ENCODE measurements around the gene RNF8. TPM values are rescaled to one million over a fixed set of nuclear protein-coding genes. Genes with fewer than 3 reads are reported as not detected.
A peak's percentile ranks its signal among the peaks of the same experiment; 100 is the strongest.
"Not testable (repeated sequence)": the region's sequence is repeated elsewhere in the genome, so short reads cannot be mapped to it uniquely, and the experiment has no call there.

Gene RNF8
- total RNA-seq, 2 experiments from 2014 or later: 24.3 to 25.6 TPM

- no peaks in the 10 kb centered on the region for H3K27me3 Mint-ChIP-seq
- peaks cover 11% of the 10 kb centered on the region for H3K36me3 Mint-ChIP-seq
- intact Hi-C loops (cut with micrococcal nuclease): loop anchor here (1.0 to 2.0 kb wide), 2 partner anchors 240 to 368 kb away; no protein-coding TSS in a partner anchor
- DNase-seq: peak; percentile 67
- CTCF ChIA-PET: interaction anchor here (0.7 to 2.7 kb wide), 10 partner anchors 11 to 368 kb away, joined by 3 to 31 read pairs (median 4); no protein-coding TSS in a partner anchor
- peaks cover 22% of the 10 kb centered on the region for H3K4me1 Mint-ChIP-seq (ENCODE audit: low read depth)
- H3K4me3 Mint-ChIP-seq: no peak overlapping the region
- no peak overlapping the region for H3K27ac Mint-ChIP-seq
- POLR2A ChIA-PET: no interaction called here
- no peaks in the 10 kb centered on the region for H3K9me3 Mint-ChIP-seq
These were observed 29.4 kb upstream of the RNF8 start for GRCh38 chr6:37324131-37325033.

DNA sequence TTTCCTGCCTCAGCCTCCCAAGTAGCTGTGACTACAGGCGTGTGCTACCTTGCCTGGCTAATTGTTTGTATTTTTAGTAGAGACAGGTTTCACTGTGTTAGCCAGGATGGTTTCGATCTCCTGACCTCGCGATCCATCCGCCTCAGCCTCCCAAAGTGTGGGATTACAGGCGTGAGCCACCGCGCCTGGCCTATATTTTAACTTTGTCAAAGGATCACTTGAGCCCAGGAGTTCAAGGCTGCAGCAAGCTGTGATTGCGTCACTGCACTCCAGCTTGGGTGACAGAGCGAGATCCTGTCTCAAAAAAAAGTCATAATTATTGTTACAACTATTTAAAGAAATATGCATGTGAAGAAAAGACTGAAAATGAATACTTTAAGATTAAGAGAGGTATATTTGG is 23.4 kb upstream of the RNF8 start:
- peaks cover 12% of the 10 kb centered on the region for H3K36me3 Mint-ChIP-seq
- intact Hi-C loops (cut with micrococcal nuclease); H3K9me3 Mint-ChIP-seq; H3K27ac Mint-ChIP-seq; CTCF ChIA-PET; DNase-seq; H3K27me3 Mint-ChIP-seq; H3K4me3 Mint-ChIP-seq: not testable (repeated sequence)
- POLR2A ChIA-PET: interaction anchor here (0.6 kb wide), 1 partner anchor 53 kb away, joined by 3 read pairs; no protein-coding TSS in a partner anchor
- H3K4me1 Mint-ChIP-seq (ENCODE audit: low read depth): peaks cover 13% of the 10 kb centered on the region

DNA sequence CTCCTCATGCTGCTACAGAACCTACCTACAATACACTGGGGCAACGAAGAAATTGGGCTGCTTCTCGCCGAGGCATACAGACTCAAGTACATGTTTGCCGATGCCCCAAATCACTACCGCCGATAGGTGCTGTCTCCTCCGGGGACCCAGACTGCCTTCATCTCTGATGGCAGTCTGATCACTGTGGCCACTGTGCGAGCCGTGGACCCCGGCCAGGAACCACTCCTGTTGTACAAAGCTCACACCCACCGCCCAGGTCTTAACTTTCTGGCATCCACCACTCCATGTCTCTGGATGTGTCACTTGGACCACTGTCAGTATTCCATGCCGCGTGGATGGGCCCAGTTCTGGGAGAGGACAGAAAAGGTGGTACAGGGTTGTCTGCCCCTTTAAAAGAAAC is 22.7 kb upstream of the RNF8 start:
- Mint-ChIP-seq H3K4me3 (no peak overlapping the region), H3K27ac (no peak overlapping the region), H3K4me1 (ENCODE audit: low read depth) (peaks cover 9% of the 10 kb centered on the region), H3K9me3 (no peaks in the 10 kb centered on the region), H3K27me3 (no peaks in the 10 kb centered on the region), H3K36me3 (peaks cover 11% of the 10 kb centered on the region)
- intact Hi-C loops (cut with micrococcal nuclease): no loop called here
- DNase-seq: no peak
- POLR2A ChIA-PET: no interaction called here
- CTCF ChIA-PET: no interaction called here

DNA sequence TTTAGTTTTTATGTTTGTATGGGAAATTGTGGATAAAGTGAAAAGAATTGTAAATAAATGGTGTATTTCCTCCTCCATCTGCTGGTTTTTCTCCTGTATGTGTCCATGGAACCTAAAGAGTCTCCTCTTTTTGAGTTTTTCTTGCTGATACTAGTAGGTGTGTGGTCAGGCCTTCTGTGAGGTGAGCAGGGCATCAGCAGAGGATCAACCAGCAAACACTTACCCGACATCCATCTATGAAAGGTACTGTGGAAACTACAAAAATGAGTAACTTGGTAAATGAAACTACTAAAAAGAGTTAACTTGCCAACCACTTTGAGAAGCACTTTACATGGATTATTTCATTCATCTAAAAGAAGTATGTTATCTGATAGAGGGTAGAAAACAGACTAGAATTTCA is 20.9 kb upstream of the RNF8 start:
- DNase-seq: no peak
- H3K4me3 Mint-ChIP-seq: no peak overlapping the region
- peaks cover 11% of the 10 kb centered on the region for H3K36me3 Mint-ChIP-seq
- ChIA-PET POLR2A (no interaction called here), CTCF (no interaction called here)
- peaks cover 9% of the 10 kb centered on the region for H3K4me1 Mint-ChIP-seq (ENCODE audit: low read depth)
- no peaks in the 10 kb centered on the region for H3K9me3 Mint-ChIP-seq
- intact Hi-C loops (cut with micrococcal nuclease): no loop called here
- peak overlapping the region; percentile 4 for H3K27ac Mint-ChIP-seq
- no peaks in the 10 kb centered on the region for H3K27me3 Mint-ChIP-seq

DNA sequence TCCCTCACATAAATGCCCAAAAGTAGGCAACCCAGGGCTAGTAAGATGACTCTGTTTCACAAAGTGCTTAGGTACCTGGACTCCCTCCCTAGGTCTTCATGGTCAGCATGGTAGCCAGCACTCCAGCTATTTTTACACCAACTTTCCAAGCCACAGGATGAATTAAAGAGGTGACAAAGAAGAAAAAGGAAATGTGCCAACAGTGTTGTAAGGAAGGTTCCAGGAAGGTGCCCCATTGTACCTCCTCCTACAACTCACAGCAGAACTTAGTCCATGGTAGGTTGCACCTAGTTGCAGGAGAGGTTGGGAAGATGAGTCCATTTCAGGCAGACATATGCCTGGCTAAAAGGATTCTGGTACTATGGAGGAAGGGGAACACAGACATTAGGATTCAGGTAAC is 19.7 kb upstream of the RNF8 start:
- CTCF ChIA-PET: no interaction called here
- H3K27me3 Mint-ChIP-seq: no peaks in the 10 kb centered on the region
- intact Hi-C loops (cut with micrococcal nuclease): no loop called here
- peaks cover 11% of the 10 kb centered on the region for H3K36me3 Mint-ChIP-seq
- peaks cover 9% of the 10 kb centered on the region for H3K4me1 Mint-ChIP-seq (ENCODE audit: low read depth)
- H3K27ac Mint-ChIP-seq: no peak overlapping the region
- POLR2A ChIA-PET: no interaction called here
- no peak for DNase-seq
- no peak overlapping the region for H3K4me3 Mint-ChIP-seq
- H3K9me3 Mint-ChIP-seq: no peaks in the 10 kb centered on the region

DNA sequence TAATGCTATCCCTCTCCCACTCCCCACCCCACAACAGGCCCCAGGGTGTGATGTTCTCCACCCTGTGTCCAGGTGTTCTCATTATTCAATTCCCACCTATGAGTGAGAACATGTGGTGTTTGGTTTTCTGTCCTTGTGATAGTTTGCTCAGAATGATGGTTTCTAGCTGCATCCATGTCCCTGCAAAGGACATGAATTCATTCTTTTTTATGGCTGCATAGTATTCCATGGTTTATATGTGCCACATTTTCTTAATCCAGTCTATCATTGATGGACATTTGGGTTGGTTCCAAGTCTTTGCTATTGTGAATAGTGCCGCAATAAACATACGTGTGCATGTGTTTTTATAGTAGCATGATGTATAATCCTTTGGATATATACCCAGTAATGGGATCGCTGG is 15.5 kb upstream of the RNF8 start:
- intact Hi-C loops (cut with micrococcal nuclease); H3K9me3 Mint-ChIP-seq; H3K27ac Mint-ChIP-seq; H3K4me1 Mint-ChIP-seq (ENCODE audit: low read depth); POLR2A ChIA-PET; CTCF ChIA-PET; DNase-seq; H3K4me3 Mint-ChIP-seq; H3K27me3 Mint-ChIP-seq; H3K36me3 Mint-ChIP-seq: not testable (repeated sequence)

GRCh38 chr6:37338745-37339255 is 15.0 kb upstream of the RNF8 start:
- no peaks in the 10 kb centered on the region for H3K9me3 Mint-ChIP-seq
- H3K36me3 Mint-ChIP-seq: no peaks in the 10 kb centered on the region
- intact Hi-C loops (cut with micrococcal nuclease): no loop called here
- H3K27ac Mint-ChIP-seq: no peak overlapping the region
- POLR2A ChIA-PET: no interaction called here
- CTCF ChIA-PET: no interaction called here
- no peak overlapping the region for H3K4me3 Mint-ChIP-seq
- H3K27me3 Mint-ChIP-seq: peaks cover 4% of the 10 kb centered on the region
- DNase-seq: no peak
- H3K4me1 Mint-ChIP-seq (ENCODE audit: low read depth): no peaks in the 10 kb centered on the region

- peaks cover 9% of the 10 kb centered on the region for H3K27me3 Mint-ChIP-seq
- H3K4me3 Mint-ChIP-seq: no peak overlapping the region
- ChIA-PET CTCF (no interaction called here), POLR2A (no interaction called here)
- intact Hi-C loops (cut with micrococcal nuclease): no loop called here
- no peaks in the 10 kb centered on the region for H3K4me1 Mint-ChIP-seq (ENCODE audit: low read depth)
- DNase-seq: no peak
- H3K9me3 Mint-ChIP-seq: no peaks in the 10 kb centered on the region
- no peaks in the 10 kb centered on the region for H3K36me3 Mint-ChIP-seq
- no peak overlapping the region for H3K27ac Mint-ChIP-seq
These were observed 13.8 kb upstream of the RNF8 start for GRCh38 chr6:37339741-37340638.

- Mint-ChIP-seq H3K4me3 (no peak overlapping the region), H3K9me3 (no peaks in the 10 kb centered on the region), H3K36me3 (no peaks in the 10 kb centered on the region), H3K4me1 (ENCODE audit: low read depth) (no peaks in the 10 kb centered on the region), H3K27ac (no peak overlapping the region), H3K27me3 (peaks cover 9% of the 10 kb centered on the region)
- POLR2A ChIA-PET: no interaction called here
- DNase-seq: no peak
- intact Hi-C loops (cut with micrococcal nuclease): no loop called here
- CTCF ChIA-PET: no interaction called here
These were observed 13.2 kb upstream of the RNF8 start for GRCh38 chr6:37340639-37340943.

DNA sequence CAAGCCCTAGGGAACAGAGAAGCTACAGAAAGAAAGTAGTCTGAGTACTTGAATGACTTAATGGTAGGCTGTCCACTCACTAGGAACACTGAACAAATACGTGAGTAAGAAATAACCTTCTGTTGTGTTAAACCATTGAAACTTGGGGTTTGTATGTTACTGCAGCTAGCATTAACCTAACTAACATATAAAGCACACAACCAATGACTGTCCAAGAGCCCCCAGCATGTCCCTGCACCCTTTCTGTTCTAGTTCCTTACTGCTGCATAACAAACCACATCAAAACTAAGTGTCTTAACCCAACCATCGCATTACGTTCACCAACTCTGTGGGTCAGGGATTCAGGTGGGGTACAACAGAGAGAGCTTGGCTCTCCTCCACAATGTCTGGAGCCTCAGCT is 10.5 kb upstream of the RNF8 start:
- intact Hi-C loops (cut with micrococcal nuclease): no loop called here
- Mint-ChIP-seq H3K4me3 (no peak overlapping the region), H3K27me3 (peaks cover 9% of the 10 kb centered on the region), H3K9me3 (no peaks in the 10 kb centered on the region), H3K36me3 (no peaks in the 10 kb centered on the region), H3K27ac (no peak overlapping the region), H3K4me1 (ENCODE audit: low read depth) (no peaks in the 10 kb centered on the region)
- DNase-seq: no peak
- ChIA-PET POLR2A (no interaction called here), CTCF (interaction anchor here (2.0 kb wide), 1 partner anchor 18 kb away, joined by 5 read pairs; no protein-coding TSS in a partner anchor)

- intact Hi-C loops (cut with micrococcal nuclease): no loop called here
- no peak overlapping the region for H3K4me3 Mint-ChIP-seq
- ChIA-PET POLR2A (no interaction called here), CTCF (no interaction called here)
- H3K27me3 Mint-ChIP-seq: peaks cover 9% of the 10 kb centered on the region
- no peaks in the 10 kb centered on the region for H3K36me3 Mint-ChIP-seq
- no peaks in the 10 kb centered on the region for H3K4me1 Mint-ChIP-seq (ENCODE audit: low read depth)
- no peak overlapping the region for H3K27ac Mint-ChIP-seq
- no peak for DNase-seq
- no peaks in the 10 kb centered on the region for H3K9me3 Mint-ChIP-seq
These were observed 9.5 kb upstream of the RNF8 start for GRCh38 chr6:37344308-37344707.

DNA sequence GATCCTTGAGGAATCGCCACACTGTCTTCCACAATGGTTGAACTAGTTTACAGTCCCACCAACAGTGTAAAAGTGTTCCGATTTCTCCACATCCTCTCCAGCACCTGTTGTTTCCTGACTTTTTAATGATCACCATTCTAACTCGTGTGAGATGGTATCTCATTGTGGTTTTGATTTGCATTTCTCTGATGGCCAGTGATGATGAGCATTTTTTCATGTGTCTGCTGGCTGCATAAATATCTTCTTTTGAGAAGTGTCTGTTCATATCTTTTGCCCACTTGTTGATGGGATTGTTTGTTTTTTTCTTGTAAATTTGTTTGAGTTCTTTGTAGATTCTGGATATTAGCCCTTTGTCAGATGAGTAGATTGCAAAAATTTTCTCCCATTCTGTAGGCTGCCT is 8.0 kb upstream of the RNF8 start:
- CTCF ChIA-PET: not testable (repeated sequence)

More for the DNA sequence above, 8.0 kb upstream of the RNF8 start:
- H3K4me3 Mint-ChIP-seq; intact Hi-C loops (cut with micrococcal nuclease); H3K27ac Mint-ChIP-seq; DNase-seq; H3K9me3 Mint-ChIP-seq; H3K27me3 Mint-ChIP-seq; H3K4me1 Mint-ChIP-seq (ENCODE audit: low read depth); H3K36me3 Mint-ChIP-seq; POLR2A ChIA-PET: not testable (repeated sequence)

All from activated CD4-positive, alpha-beta memory T cell treated with anti-CD3 and anti-CD28 coated beads for 36 hours (primary cell).